ENCODE data around the gene OLFML2A. TPM values are rescaled to one million over a fixed set of nuclear protein-coding genes. Genes with fewer than 3 reads are reported as not detected.

Gene OLFML2A
- total RNA-seq, 1 experiment from 2014 or later = 5.8 TPM

GRCh38 chr9:124855566-124855943, 78.6 kb downstream of the OLFML2A start:
- Mint-ChIP-seq H3K27me3 (ENCODE audit: low read depth) (no peaks in the 10 kb centered on the region; the same call in 1 of the 2 replicates), H3K36me3 (ENCODE audit: insufficient read depth in 1 of 3, low read depth in 3 of 3) (peaks cover 34 to 40% (median 35%) of the 10 kb centered on the region in 3 experiments), H3K4me3 (no peak overlapping the region), H3K9me3 (no peaks in the 10 kb centered on the region), H3K4me1 (peaks cover 17 to 27% of the 10 kb centered on the region in 2 experiments), H3K27ac (peak overlapping the region in 2 of 3 experiments; percentile 48 to 84; a peak in 3 of 7 replicates)
- Histone ChIP-seq H2BK5ac (ENCODE audit: insufficient read length, low read length) (no peak overlapping the region), H3K4ac (ENCODE audit: low read depth, low read length) (no peak overlapping the region), H3K18ac (ENCODE audit: insufficient read length, low read depth, low read length) (no peak overlapping the region), H4K91ac (ENCODE audit: insufficient read length, low read depth, low read length) (no peak overlapping the region), H4K8ac (replicated peaks; ENCODE audit: insufficient read length, low read depth, low read length) (no peak overlapping the region), H3K79me1 (ENCODE audit: insufficient read depth, low read depth, low read length, poor library complexity, severe bottlenecking) (peaks cover 4% of the 10 kb centered on the region), H3K9me3 (ENCODE audit: control insufficient read depth, low read depth, low read length) (no peaks in the 10 kb centered on the region), H3K4me2 (ENCODE audit: insufficient read depth, insufficient read length, low read length) (no peak overlapping the region), H2BK12ac (ENCODE audit: insufficient read length, low read depth, low read length) (no peak overlapping the region), H4K20me1 (ENCODE audit: control insufficient read depth, insufficient read depth, insufficient read length) (no peaks in the 10 kb centered on the region), H3K23me2 (ENCODE audit: insufficient read length, low read depth, low read length, poor library complexity, severe bottlenecking) (peaks cover 5% of the 10 kb centered on the region), H2AFZ (ENCODE audit: low read length) (no peak overlapping the region), H2BK120ac (ENCODE audit: low read depth, low read length, poor library complexity, severe bottlenecking) (no peak overlapping the region), H3K27ac (ENCODE audit: insufficient read length, low read depth, low read length) (no peak overlapping the region), H3K23ac (ENCODE audit: insufficient read length, low read depth, low read length) (no peak overlapping the region), H2AK5ac (ENCODE audit: insufficient read length, low read length) (no peak overlapping the region), H2BK15ac (ENCODE audit: low read depth, low read length) (no peak overlapping the region), H3T11ph (ENCODE audit: low read length) (no peak overlapping the region), H3K56ac (ENCODE audit: insufficient read length, low read depth, low read length) (no peak overlapping the region), H3K4me1 (ENCODE audit: insufficient read depth, low read length) (peaks cover 7% of the 10 kb centered on the region; the same call in 1 of the 2 replicates), H3K14ac (ENCODE audit: insufficient read depth, low read length) (no peak overlapping the region), H3K9ac (ENCODE audit: extremely low read depth, insufficient read length, low read length) (no peak overlapping the region), H3K79me2 (ENCODE audit: insufficient read depth, low read length) (peaks cover 10% of the 10 kb centered on the region; the same call in 1 of the 2 replicates), H3K27me3 (ENCODE audit: insufficient read depth, low read length) (no peaks in the 10 kb centered on the region), H4K5ac (ENCODE audit: insufficient read length, low read depth, low read length) (no peak overlapping the region), H2BK20ac (ENCODE audit: low read depth, low read length, poor library complexity, severe bottlenecking) (no peak overlapping the region)
- no peak for DNase-seq
- no peak for TF ChIP-seq CTCF (conservative IDR thresholded peaks at IDR 0.05)
- no CpG with 5 or more reads among the region's 18 CpGs for WGBS (ENCODE audit: extremely low coverage, insufficient read length, low lambda C conversion rate)
